HepG2 (cell line): ENCODE measurements around the gene RUNX3. TPM values are rescaled to one million over a fixed set of nuclear protein-coding genes. Genes with fewer than 3 reads are reported as not detected.

ENCODE experiments used
- CC2D1A ChIP-seq: sonication (generic); formaldehyde crosslinking; IDR thresholded peaks from 2 replicates; pipeline ENCODE4 v1.8.1; 2023; ENCODE audit warnings: mild to moderate bottlenecking, missing genetic modification reagents
- GLMP ChIP-seq: sonication (generic); formaldehyde crosslinking; IDR thresholded peaks from 2 replicates; pipeline ENCODE4 v1.9.0; 2021; ENCODE audit warnings: missing genetic modification reagents, mild to moderate bottlenecking, borderline replicate concordance
- JUNB ChIP-seq: sonication (generic); formaldehyde crosslinking; IDR thresholded peaks from 2 replicates; pipeline ENCODE4 v1.8.0; 2022; ENCODE audit warnings: missing genetic modification reagents, mild to moderate bottlenecking, borderline replicate concordance
- KIAA2018 ChIP-seq: sonication (generic); formaldehyde crosslinking; IDR thresholded peaks from 2 replicates; pipeline ENCODE4 v1.5.0; 2020; ENCODE audit warnings: mild to moderate bottlenecking, missing genetic modification reagents, borderline replicate concordance
- MED1 ChIP-seq: sonication (generic); formaldehyde crosslinking; IDR thresholded peaks from 2 replicates; pipeline ENCODE4 v1.4.0; 2020; ENCODE audit warnings: missing genetic modification reagents
- NFE2 ChIP-seq: sonication (generic); formaldehyde crosslinking; IDR thresholded peaks from 2 replicates; pipeline ENCODE4 v1.4.0; 2020; ENCODE audit warnings: missing genetic modification reagents
- NR2F1 ChIP-seq, 2 experiments: fragments of 450-650 bp in 1 of 2; formaldehyde crosslinking in 1 of 2; IDR thresholded peaks; 2 replicates each; pipeline versions ENCODE4 v1.5.0 to v1.6.1; 2016 to 2020; ENCODE audit warnings: mild to moderate bottlenecking in 1 of 2, missing compliant biosample characterization in 1 of 2, missing genetic modification reagents in 1 of 2, moderate library complexity in 1 of 2
- RFXANK ChIP-seq: IDR thresholded peaks from 2 replicates; pipeline ENCODE4 v1.6.1; 2016
- SNAPC5 ChIP-seq: sonication (generic); formaldehyde crosslinking; IDR thresholded peaks from 2 replicates; pipeline ENCODE4 v1.8.1; 2023; ENCODE audit warnings: mild to moderate bottlenecking, missing genetic modification reagents, borderline replicate concordance
- SP4 ChIP-seq: sonication (generic); formaldehyde crosslinking; IDR thresholded peaks from 2 replicates; pipeline ENCODE4 v1.8.1; 2023; ENCODE audit warnings: mild to moderate bottlenecking, missing genetic modification reagents
- TEAD3 ChIP-seq: optimal IDR thresholded peaks from 2 replicates; pipeline ENCODE3; 2016; ENCODE audit warnings: borderline replicate concordance
- U2AF2 ChIP-seq: fragments of 200-400 bp; formaldehyde crosslinking; IDR thresholded peaks from 2 replicates; pipeline ENCODE4 v1.6.1; 2017; ENCODE audit warnings: low read depth, mild to moderate bottlenecking, low read length
- XBP1 ChIP-seq: sonication (generic); formaldehyde crosslinking; IDR thresholded peaks from 2 replicates; pipeline ENCODE4 v1.5.0; 2020; ENCODE audit warnings: missing genetic modification reagents
- ZNF326 ChIP-seq: sonication (generic); formaldehyde crosslinking; IDR thresholded peaks from 2 replicates; pipeline ENCODE4 v1.4.0; 2020; ENCODE audit warnings: missing genetic modification reagents, borderline replicate concordance
- ZNF589 ChIP-seq: sonication (generic); formaldehyde crosslinking; conservative IDR thresholded peaks from 2 replicates; pipeline ENCODE4 v1.8.0; 2022; ENCODE audit warnings: mild to moderate bottlenecking, moderate library complexity, missing genetic modification reagents
- ZNF598 ChIP-seq: sonication (generic); formaldehyde crosslinking; IDR thresholded peaks from 2 replicates; pipeline ENCODE4 v1.5.1; 2020; ENCODE audit warnings: mild to moderate bottlenecking, missing genetic modification reagents, borderline replicate concordance
- ZNF605 ChIP-seq: sonication (generic); formaldehyde crosslinking; IDR thresholded peaks from 2 replicates; pipeline ENCODE4 v1.8.0; 2022; ENCODE audit warnings: mild to moderate bottlenecking, missing genetic modification reagents
- ZNF768 ChIP-seq: sonication (generic); formaldehyde crosslinking; IDR thresholded peaks from 2 replicates; pipeline ENCODE4 v1.4.0; 2020; ENCODE audit warnings: missing genetic modification reagents
- ZNF772 ChIP-seq: sonication (generic); formaldehyde crosslinking; IDR thresholded peaks from 2 replicates; pipeline ENCODE4 v1.5.0; 2020; ENCODE audit warnings: mild to moderate bottlenecking, missing genetic modification reagents
- ZNF773 ChIP-seq: sonication (generic); formaldehyde crosslinking; IDR thresholded peaks from 2 replicates; pipeline ENCODE4 v1.4.0; 2020; ENCODE audit warnings: missing genetic modification reagents, borderline replicate concordance
- polyA plus RNA-seq, 8 experiments: library from polyadenylated mRNA; depleted of rRNA in 3 of 8; stranded (reverse) in 7 of 8; unstranded in 1 of 8; fragments of >200 nt; fragmentation: Illumina TruSeq in 4 of 8; extraction: Trizol in 4 of 8; gene quantifications; 2 replicates each; pipeline versions ENCODE4 v1.2.1 to v1.2.3, GENCODE V29; 2011 to 2016; ENCODE audit warnings: low read depth in 4 of 8, missing spikeins in 1 of 8, mixed read lengths in 1 of 8; ENCODE audit not compliant: insufficient read depth in 1 of 8
- total RNA-seq, 5 experiments: library from RNA; depleted of rRNA; stranded (reverse); fragments of >200 nt; fragmentation: Illumina TruSeq; extraction: Trizol; gene quantifications; 2 replicates each; pipeline ENCODE4 v1.2.3, GENCODE V29; 2016; ENCODE audit warnings: low read depth in 1 of 5
- TF ChIP-seq, protein P1 (sequence below): sonication (generic); formaldehyde crosslinking; IDR thresholded peaks from 2 replicates; pipeline ENCODE4 v1.4.0; 2020; ENCODE audit warnings: mild to moderate bottlenecking, missing genetic modification reagents

RUNX3 gene
- total and polyA plus RNA-seq, 2 of the 13 experiments (the other 11 are each of a cell fraction or from before 2014, with no cell fraction given), result 0.04 to 0.22 TPM

DNA sequence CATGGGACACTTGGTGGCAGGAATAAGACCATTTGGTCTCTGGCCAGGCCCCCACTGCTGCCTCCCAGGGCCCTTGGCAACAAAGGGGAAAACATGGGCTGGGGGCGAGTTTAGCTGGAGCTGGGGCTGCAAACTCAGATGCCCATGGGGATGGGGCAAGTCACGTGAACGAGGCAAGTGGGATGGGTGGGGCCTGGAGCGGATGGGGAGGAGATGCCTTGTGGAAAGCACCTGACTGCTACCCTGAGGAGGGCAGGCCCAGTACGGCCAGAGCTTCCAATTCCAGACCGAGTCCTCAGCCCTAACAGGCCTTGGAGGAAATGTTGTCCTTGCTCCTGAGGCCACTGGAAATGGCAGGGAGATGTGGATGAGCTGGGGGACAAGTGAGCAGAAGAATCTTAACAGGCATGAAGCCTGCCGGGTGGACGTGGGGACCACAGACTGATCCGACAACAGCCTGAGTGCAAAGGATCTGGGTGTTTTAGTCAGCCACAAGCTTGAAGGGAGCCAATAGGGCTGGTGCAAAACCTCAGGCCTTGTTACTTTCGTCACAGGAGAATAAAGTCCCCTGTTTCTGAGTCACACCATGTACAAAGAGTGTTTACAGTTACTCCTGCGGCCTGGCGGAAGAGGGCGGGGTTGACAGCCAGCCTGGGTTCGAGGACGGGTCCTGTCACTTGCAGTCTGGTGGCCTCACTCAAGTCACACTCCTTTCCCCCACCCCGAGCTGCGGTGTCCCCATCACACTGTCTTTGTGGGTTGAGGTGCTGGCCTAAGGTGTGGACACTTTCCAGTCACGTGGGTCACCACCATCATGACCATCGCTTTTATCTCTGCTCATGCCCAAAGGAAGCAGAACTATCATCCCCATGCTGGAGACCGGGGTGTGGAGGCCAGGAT, 19.1 kb downstream of the RUNX3 start (continued):
- no peak for TF ChIP-seq KIAA2018 (CRISPR knock-in tag)
- no peak for TF ChIP-seq XBP1 (CRISPR knock-in tag)
- 0 out of 2 replicates have a peak, but pooled peaks have one; percentile 78 for TF ChIP-seq ZNF598
- no peak for TF ChIP-seq RFXANK (CRISPR knock-in tag)
- no peak for TF ChIP-seq TEAD3 (CRISPR knock-in tag)
- no peak for TF ChIP-seq CC2D1A (CRISPR knock-in tag)
- no peak for TF ChIP-seq ZNF768 (CRISPR knock-in tag)
- TF ChIP-seq, protein P1, sequence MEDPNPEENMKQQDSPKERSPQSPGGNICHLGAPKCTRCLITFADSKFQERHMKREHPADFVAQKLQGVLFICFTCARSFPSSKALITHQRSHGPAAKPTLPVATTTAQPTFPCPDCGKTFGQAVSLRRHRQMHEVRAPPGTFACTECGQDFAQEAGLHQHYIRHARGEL (CRISPR knock-in tag), result no peak
- no peak for TF ChIP-seq ZNF773 (CRISPR knock-in tag)
- TF ChIP-seq GLMP (CRISPR knock-in tag), result no peak
- peak; percentile 87 for TF ChIP-seq ZNF605 (CRISPR knock-in tag)
- TF ChIP-seq ZNF589, result no peak
- TF ChIP-seq U2AF2, result no peak
- TF ChIP-seq ZNF326 (CRISPR knock-in tag), result no peak
- TF ChIP-seq SP4 (CRISPR knock-in tag), result no peak
- TF ChIP-seq NR2F1 (CRISPR knock-in tag; IDR thresholded peaks at IDR 0.05), result no peak
- TF ChIP-seq JUNB (CRISPR knock-in tag), result no peak
- TF ChIP-seq SNAPC5, result no peak
- TF ChIP-seq MED1 (CRISPR knock-in tag), result peak; percentile 82
- TF ChIP-seq ZNF772 (CRISPR knock-in tag), result peak; percentile 92
- TF ChIP-seq NFE2 (CRISPR knock-in tag), result no peak
